Fibroblast of peridontal ligament (primary cell): ENCODE data around the gene FBXO47.

Experiments used
- DNase-seq: peaks from one replicate; pipeline ENCODE4 v3.0.0-alpha.2; 2010; ENCODE audit errors: extremely low read depth

FBXO47 gene

DNA sequence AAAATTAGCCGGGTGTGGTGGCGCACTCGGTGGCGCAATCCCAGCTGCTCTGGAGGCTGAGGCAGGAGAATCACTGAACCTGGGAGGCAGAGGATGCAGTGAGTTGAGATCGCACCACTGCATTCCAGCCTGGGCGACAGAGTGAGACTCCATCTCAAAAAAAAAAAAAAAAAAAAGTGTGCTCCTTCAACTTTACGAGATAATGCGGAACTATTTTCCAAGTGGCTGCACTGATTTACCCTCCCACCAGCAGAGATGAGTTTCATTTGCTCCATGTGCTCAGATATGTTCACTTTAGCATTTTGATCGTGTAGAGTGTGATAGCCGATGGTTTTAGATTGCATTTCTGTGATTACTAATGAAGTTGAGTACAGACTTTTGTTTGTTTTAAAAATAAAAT is 61.8 kb downstream of the FBXO47 start:
- no peak for DNase-seq

DNA sequence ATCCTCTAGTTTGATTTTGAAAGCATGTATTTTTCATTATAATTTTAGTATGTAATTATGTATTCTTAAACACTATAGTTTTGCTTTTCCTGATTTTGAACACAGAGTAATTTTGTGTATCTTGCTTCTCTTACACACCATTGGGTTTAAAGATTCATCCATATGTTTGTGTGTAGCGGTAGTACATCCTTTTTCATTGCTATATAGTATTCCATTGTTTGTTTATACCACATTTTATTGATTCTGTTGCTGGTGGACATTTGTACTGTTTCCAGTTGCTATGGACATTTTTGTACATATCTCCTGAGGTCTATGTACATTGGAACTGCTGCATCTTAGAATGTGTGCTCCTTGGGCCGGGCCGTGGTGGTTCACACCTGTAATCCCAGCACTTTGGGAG is 62.3 kb downstream of the FBXO47 start:
- DNase-seq = no peak

- DNase-seq = no peak
Observed at GRCh38 chr17:38903404-38903803, 63.8 kb downstream of the FBXO47 start.

DNA sequence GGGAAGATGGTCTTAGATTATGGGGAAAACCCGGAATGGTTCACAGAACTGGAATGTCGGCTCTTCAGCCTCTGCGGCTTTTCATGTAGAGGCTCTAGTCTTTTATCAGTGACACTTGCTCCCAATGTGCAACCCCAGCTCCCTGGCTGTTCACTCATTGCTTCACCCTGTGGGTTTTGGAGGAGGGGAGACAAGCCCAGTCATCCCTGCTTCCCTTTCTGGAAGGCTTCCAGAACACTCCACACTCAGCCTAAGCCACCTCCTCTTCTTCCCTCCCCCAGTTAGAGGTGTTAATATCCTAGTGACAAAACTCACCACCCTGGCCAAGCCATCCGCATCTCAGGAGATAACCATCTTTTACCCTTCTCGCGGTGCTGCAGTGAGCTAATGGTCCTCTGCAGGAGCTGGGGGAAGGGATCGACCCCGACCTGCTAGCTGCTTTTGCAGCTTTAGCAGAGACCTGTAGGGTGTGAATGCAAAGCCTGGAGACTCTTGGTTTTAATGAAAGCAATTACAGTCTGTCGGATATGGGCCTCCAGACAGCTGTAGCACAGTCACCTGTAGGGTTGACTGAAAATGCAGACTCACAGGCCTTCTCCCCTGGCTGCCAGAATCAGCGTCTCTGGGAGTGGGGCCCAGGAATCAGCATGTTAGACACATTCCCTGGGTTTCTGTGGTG is 66.1 kb downstream of the FBXO47 start:
- DNase-seq = peak; percentile 93

- no peak for DNase-seq
Observed at GRCh38 chr17:38899421-38899820, 67.8 kb downstream of the FBXO47 start.

DNA sequence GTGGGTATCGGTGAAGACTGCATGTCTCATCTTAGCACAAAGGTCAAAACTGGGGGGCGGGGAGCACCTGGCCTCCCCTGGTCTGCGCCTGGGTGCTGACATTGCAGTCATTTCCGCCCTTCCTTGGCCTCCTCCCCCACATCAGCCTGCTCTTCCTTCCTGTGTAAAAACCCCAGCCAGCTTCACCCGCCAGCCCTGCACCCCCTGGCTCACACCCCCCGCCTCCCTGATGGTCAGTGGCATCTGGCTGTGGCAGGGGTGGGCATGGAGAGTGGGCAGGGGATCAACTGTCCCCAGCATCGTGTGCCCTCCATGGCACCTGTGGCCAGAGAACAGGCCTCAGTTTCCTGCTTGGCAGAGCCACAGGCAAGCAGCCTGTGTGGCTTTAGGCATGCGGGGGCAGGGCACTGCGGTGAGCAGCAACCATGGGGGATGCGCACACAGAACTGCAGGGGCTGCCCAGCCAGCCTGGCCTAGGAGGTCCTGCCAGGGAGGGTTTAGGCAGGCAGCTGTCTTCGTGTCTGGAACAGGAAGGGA is 68.3 kb downstream of the FBXO47 start:
- no peak for DNase-seq

- DNase-seq = no peak
Observed at GRCh38 chr17:38898291-38898679, 68.9 kb downstream of the FBXO47 start.

GRCh38 chr17:38897671-38898290 is 69.4 kb downstream of the FBXO47 start:
- DNase-seq = no peak

DNA sequence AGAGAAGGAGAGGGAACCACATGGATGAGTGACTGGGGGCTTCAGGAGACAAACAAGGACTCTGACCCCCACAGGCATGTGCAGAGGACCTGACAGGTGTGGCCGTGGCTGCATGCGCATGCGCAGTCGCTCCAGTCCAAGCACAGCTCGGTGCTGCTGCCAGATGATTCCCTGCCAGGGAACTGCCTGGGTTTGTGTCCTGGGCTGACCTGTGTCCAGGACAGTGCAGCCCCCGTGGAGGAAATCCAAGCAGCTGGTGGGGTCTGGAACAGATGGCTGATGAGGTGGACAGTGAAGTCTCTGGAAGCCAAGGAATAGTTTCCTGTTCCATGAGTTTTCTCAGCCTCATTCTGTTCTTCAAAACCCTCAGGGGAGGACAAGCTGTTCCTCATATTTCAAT is 70.0 kb downstream of the FBXO47 start:
- DNase-seq = peak; percentile 17

- no peak for DNase-seq
Observed at GRCh38 chr17:38896346-38896954, 70.8 kb downstream of the FBXO47 start.

DNA sequence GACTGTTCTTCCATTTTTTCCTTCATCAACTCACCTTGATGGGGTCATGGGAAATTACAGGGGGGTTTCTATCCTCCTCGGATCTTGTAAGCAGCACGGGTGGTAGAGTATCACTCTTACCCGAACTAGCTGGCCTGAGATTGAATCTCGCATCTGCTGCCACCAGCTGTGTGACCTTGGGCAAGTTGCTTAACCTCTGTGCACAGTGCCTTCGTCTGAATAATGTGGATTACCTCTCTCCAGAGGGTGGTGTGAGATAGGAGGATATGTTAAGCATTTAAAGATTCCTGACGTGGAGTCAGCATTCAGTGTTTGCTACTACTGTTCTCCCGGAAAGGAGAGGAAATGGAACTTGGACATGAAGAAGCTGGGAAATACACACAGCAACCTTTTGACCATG is 72.9 kb downstream of the FBXO47 start:
- no peak for DNase-seq

GRCh38 chr17:38893607-38894006 is 73.6 kb downstream of the FBXO47 start:
- DNase-seq = no peak

GRCh38 chr17:38893113-38893512 is 74.1 kb downstream of the FBXO47 start:
- no peak for DNase-seq

- no peak for DNase-seq
Observed at GRCh38 chr17:38892620-38893019, 74.6 kb downstream of the FBXO47 start.

GRCh38 chr17:38892083-38892482 is 75.1 kb downstream of the FBXO47 start:
- no peak for DNase-seq

DNA sequence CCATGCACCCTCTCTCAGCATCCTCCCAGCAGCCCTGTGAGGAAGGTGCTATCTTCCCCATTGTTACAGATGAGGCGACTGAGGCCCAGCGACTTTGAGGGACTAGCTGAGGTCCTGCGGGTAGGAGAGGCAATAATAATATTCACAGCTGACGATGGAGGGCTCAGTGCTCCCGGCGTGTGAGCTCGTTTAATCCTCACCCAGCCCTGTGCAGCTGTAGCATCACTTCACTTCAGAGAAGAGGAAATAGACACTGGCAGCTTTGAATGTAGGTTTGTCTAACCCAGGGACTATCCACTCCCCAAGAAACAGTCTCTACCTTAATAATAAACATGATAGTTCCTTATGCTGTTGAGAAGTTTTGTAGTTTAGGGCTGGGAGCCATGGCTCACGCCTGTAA is 75.8 kb downstream of the FBXO47 start:
- DNase-seq = no peak

DNA sequence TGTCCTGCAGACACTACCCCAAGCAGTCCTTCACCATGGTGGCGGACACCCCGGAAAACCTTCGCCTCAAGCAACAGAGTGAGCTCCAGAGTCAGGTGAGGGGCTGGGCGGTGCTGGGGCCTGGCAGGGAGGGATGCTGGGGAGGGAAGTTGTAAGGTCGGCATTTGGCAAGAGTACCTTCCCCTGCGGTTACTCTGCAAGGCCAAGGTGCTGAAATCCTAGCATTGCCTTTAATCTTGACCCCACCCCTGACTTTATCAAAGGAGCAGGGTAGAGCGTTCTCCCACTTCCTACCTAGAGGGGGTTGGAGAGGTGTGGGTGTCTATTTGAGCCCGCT is 76.8 kb downstream of the FBXO47 start:
- DNase-seq = no peak

- no peak for DNase-seq
Observed at GRCh38 chr17:38889745-38890409, 77.3 kb downstream of the FBXO47 start.

DNA sequence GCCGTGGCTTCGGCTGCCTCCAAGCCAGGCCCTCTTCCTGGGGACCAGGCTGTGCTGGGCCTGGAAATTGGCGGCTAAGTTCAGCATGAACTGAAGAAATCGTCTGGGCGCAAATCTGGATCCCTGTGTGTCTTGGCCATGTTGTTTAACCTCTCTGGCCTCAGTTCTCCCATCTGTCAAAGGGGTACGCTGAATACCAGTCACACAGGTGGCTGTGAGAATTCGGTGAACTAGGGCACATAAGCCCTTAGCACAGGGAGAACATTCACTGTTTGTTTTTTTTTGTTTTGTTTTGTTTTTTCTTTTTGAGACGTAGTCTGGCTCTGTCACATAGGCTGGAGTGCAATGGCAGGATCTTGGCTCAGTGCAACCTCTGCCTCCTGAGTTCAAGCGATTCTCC is 78.4 kb downstream of the FBXO47 start:
- DNase-seq = no peak

DNA sequence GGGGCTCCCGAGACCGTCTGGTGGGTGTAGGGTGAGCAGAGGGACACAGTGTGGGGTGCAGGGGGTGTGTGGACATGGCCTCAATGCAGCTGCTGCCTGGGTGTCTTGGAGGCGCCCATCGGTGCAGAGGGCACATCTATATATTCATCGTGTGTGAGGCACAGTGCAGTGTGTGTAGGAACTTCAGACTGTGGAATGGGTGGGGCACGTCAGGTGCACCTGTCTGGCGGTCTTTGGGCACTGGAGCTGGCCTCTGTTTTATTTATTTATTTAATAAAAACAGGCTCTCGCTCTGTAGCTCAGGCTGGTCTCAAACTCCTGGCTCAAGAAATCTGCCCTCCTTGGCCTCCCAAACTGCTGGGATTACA is 80.6 kb downstream of the FBXO47 start:
- DNase-seq = no peak
